OCI-LY1 (cell line): ENCODE results near the gene RADX.

Experiments
- H2AFZ ChIP-seq: fragments of 200-600 bp; sonication (generic), shearing (Covaris generic); 2 replicates; pipeline ENCODE4 v1.6.0; 2014; ENCODE audit warnings: antibody characterized with exemption, mild to moderate bottlenecking, low read length
- H3F3A ChIP-seq: fragments of 200-600 bp; sonication (generic), shearing (Covaris generic); 2 replicates; pipeline ENCODE4 v1.6.0; 2014; ENCODE audit warnings: mild to moderate bottlenecking, antibody characterized with exemption, low read length, moderate library complexity; ENCODE audit not compliant: insufficient read depth
- H3K27ac ChIP-seq: fragments of 200-600 bp; sonication (generic); 2 replicates; pipeline ENCODE4 v1.5.1; 2014; ENCODE audit warnings: low read length, mixed run types, mild to moderate bottlenecking, low read depth; ENCODE audit not compliant: poor library complexity, severe bottlenecking
- H3K27me3 ChIP-seq: fragments of 200-600 bp; sonication (generic); 2 replicates; pipeline ENCODE4 v1.6.0; 2014; ENCODE audit warnings: antibody characterized with exemption, mild to moderate bottlenecking, low read length, moderate library complexity; ENCODE audit not compliant: insufficient read depth
- H3K36me3 ChIP-seq: fragments of 200-600 bp; sonication (generic); 2 replicates; pipeline ENCODE4 v1.6.1; 2014; ENCODE audit warnings: mild to moderate bottlenecking, antibody characterized with exemption, low read length, moderate library complexity, mixed read lengths; ENCODE audit not compliant: insufficient read depth
- H3K4me1 ChIP-seq: fragments of 200-600 bp; sonication (generic); 2 replicates; pipeline ENCODE4 v1.5.1; 2014; ENCODE audit warnings: mild to moderate bottlenecking, low read length, moderate library complexity; ENCODE audit not compliant: insufficient read depth, severe bottlenecking
- H3K4me2 ChIP-seq: fragments of 200-600 bp; sonication (generic), shearing (Covaris generic); 2 replicates; pipeline ENCODE4 v1.6.1; 2014; ENCODE audit warnings: low read length
- H3K4me3 ChIP-seq: fragments of 200-600 bp; sonication (generic); 2 replicates; pipeline ENCODE4 v1.5.1; 2014; ENCODE audit warnings: low read length, low read depth, mild to moderate bottlenecking, mixed read lengths; ENCODE audit not compliant: poor library complexity, severe bottlenecking
- H3K79me2 ChIP-seq: fragments of 200-600 bp; shearing (Covaris generic); 2 replicates; pipeline ENCODE4 v1.6.1; 2016; ENCODE audit warnings: mixed run types, low read length, mixed read lengths; ENCODE audit not compliant: insufficient read depth
- H3K9ac ChIP-seq: fragments of 200-600 bp; sonication (generic), shearing (Covaris generic); 2 replicates; pipeline ENCODE4 v1.6.1; 2014; ENCODE audit warnings: mild to moderate bottlenecking, low read length, mixed read lengths
- H3K9me2 ChIP-seq: fragments of 200-600 bp; sonication (generic), shearing (Covaris generic); 2 replicates; pipeline ENCODE4 v1.6.1; 2014; ENCODE audit warnings: low read depth, mild to moderate bottlenecking, low read length, mixed read lengths
- H3K9me3 ChIP-seq: fragments of 200-600 bp; shearing (Covaris generic); 2 replicates; pipeline ENCODE4 v1.6.1; 2014; ENCODE audit warnings: low read length, mixed read lengths
- H4K20me1 ChIP-seq: fragments of 200-600 bp; sonication (generic), shearing (Covaris generic); 2 replicates; pipeline ENCODE4 v1.6.0; 2016; ENCODE audit warnings: mild to moderate bottlenecking, low read length; ENCODE audit not compliant: insufficient read depth
- EZH2 ChIP-seq: fragments of 200-600 bp; sonication (generic), shearing (Covaris generic); IDR thresholded peaks from 2 replicates; pipeline ENCODE4 v1.8.0; 2017; ENCODE audit warnings: borderline replicate concordance, mixed run types, mild to moderate bottlenecking, antibody characterized with exemption, low read length, moderate library complexity, mixed read lengths
- TF ChIP-seq, protein P1 (sequence below): fragments of 200-600 bp; sonication (generic), shearing (Covaris generic); IDR thresholded peaks from 2 replicates; pipeline ENCODE4 v1.5.1; 2017; ENCODE audit warnings: mild to moderate bottlenecking, antibody characterized with exemption, low read length, moderate library complexity, mixed read lengths

Gene RADX

DNA sequence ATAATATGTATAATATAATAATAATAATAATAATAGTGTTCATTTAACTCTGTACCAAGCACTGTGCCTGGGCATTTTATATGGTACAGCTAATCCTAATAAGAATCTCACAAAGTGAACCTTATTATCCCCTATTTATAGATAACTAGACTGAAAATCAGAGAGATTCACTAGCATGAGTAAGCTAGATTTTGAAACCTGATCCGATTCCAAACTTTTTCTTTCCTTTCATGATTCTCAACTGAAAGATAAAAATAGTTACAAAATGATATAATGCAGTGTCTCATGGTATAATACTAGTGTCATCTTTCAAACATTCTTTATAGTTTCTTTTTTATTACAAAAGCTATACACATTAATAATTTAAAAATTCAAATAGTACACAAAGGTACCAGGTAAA lies 58.9 kb downstream of the RADX start:
- Histone ChIP-seq H3K4me2 (no peak overlapping the region), H3F3A (no peaks in the 10 kb centered on the region), H3K9me2 (no peaks in the 10 kb centered on the region), H3K27ac (no peak overlapping the region), H3K9me3 (no peaks in the 10 kb centered on the region), H3K9ac (no peak overlapping the region), H3K27me3 (no peaks in the 10 kb centered on the region), H3K79me2 (no peaks in the 10 kb centered on the region), H3K36me3 (no peaks in the 10 kb centered on the region), H4K20me1 (no peaks in the 10 kb centered on the region), H3K4me1 (no peaks in the 10 kb centered on the region), H2AFZ (no peak overlapping the region), H3K4me3 (no peak overlapping the region)
- TF ChIP-seq, protein P1, sequence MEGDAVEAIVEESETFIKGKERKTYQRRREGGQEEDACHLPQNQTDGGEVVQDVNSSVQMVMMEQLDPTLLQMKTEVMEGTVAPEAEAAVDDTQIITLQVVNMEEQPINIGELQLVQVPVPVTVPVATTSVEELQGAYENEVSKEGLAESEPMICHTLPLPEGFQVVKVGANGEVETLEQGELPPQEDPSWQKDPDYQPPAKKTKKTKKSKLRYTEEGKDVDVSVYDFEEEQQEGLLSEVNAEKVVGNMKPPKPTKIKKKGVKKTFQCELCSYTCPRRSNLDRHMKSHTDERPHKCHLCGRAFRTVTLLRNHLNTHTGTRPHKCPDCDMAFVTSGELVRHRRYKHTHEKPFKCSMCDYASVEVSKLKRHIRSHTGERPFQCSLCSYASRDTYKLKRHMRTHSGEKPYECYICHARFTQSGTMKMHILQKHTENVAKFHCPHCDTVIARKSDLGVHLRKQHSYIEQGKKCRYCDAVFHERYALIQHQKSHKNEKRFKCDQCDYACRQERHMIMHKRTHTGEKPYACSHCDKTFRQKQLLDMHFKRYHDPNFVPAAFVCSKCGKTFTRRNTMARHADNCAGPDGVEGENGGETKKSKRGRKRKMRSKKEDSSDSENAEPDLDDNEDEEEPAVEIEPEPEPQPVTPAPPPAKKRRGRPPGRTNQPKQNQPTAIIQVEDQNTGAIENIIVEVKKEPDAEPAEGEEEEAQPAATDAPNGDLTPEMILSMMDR: no peak
- TF ChIP-seq EZH2: no peak

DNA sequence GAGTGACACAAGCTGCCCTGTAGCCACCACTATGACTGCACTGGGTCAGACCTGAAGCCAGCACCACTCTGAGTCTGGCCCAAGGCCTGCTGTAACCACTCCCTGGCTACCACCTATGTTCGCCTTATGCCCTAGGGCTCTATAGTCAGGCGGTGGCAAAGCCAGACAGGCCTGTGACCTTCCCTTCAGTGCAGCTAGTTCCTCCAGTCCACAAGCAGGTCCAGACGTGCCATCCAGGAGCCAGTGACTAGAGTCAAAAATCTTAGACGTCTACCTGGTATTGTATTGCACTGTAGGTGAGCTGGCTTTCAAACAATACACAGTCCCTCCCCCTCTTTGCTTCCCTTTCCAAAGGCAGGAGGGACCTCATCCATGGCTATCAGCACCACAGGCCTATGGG lies 60.7 kb downstream of the RADX start:
- no peaks in the 10 kb centered on the region for H3K9me2 ChIP-seq
- no peak overlapping the region for H2AFZ ChIP-seq
- no peak overlapping the region for H3K4me2 ChIP-seq
- no peaks in the 10 kb centered on the region for H4K20me1 ChIP-seq
- H3K27ac ChIP-seq: no peak overlapping the region
- no peaks in the 10 kb centered on the region for H3K27me3 ChIP-seq
- no peak overlapping the region for H3K9ac ChIP-seq
- no peaks in the 10 kb centered on the region for H3K79me2 ChIP-seq
- no peaks in the 10 kb centered on the region for H3K36me3 ChIP-seq
- no peaks in the 10 kb centered on the region for H3K9me3 ChIP-seq
- no peaks in the 10 kb centered on the region for H3F3A ChIP-seq
- H3K4me3 ChIP-seq: no peak overlapping the region
- no peaks in the 10 kb centered on the region for H3K4me1 ChIP-seq
- TF ChIP-seq EZH2: no peak
- TF ChIP-seq, protein P1: no peak

DNA sequence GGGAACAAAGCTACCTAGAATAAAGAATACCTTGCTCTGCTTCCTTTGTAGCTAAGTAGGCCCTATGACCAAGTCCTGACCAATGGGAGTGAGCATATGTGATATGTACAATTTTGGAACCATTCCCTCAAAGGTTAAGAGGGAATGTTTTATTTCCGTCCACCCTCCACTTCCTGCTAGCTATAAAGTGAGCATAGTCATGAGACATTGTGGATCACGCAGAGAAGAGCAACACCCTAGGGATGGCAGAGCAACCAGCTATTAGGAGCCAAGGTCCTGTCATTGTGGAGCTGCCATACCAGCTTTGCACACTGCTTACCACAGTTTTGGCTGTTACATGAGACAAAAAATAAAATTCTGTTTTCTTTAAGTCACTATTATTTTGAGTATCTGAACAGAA lies 68.9 kb downstream of the RADX start:
- H3K79me2 ChIP-seq: no peaks in the 10 kb centered on the region
- no peak overlapping the region for H3K9ac ChIP-seq
- H3F3A ChIP-seq: no peaks in the 10 kb centered on the region
- no peak overlapping the region for H3K4me3 ChIP-seq
- H3K4me1 ChIP-seq: no peaks in the 10 kb centered on the region
- no peaks in the 10 kb centered on the region for H3K9me3 ChIP-seq
- H3K36me3 ChIP-seq: no peaks in the 10 kb centered on the region
- H3K9me2 ChIP-seq: no peaks in the 10 kb centered on the region
- H3K4me2 ChIP-seq: no peak overlapping the region
- H2AFZ ChIP-seq: no peak overlapping the region
- no peak for TF ChIP-seq EZH2
- TF ChIP-seq, protein P1: no peak
- no peak overlapping the region for H3K27ac ChIP-seq
- H3K27me3 ChIP-seq: no peaks in the 10 kb centered on the region
- no peaks in the 10 kb centered on the region for H4K20me1 ChIP-seq
